GM19372 (cell line): ENCODE results near the gene SUZ12.
"Not testable (repeated sequence)": the region's sequence is repeated elsewhere in the genome, so short reads cannot be mapped to it uniquely, and the experiment has no call there.

Experiments
- ATAC-seq: cut with Tn5 transposase; IDR thresholded peaks from one replicate; pipeline ENCODE4 v1.9.1; 2021; ENCODE audit warnings: mild to moderate bottlenecking, low read depth, moderate library complexity; ENCODE audit not compliant: unreplicated experiment

SUZ12 gene

DNA sequence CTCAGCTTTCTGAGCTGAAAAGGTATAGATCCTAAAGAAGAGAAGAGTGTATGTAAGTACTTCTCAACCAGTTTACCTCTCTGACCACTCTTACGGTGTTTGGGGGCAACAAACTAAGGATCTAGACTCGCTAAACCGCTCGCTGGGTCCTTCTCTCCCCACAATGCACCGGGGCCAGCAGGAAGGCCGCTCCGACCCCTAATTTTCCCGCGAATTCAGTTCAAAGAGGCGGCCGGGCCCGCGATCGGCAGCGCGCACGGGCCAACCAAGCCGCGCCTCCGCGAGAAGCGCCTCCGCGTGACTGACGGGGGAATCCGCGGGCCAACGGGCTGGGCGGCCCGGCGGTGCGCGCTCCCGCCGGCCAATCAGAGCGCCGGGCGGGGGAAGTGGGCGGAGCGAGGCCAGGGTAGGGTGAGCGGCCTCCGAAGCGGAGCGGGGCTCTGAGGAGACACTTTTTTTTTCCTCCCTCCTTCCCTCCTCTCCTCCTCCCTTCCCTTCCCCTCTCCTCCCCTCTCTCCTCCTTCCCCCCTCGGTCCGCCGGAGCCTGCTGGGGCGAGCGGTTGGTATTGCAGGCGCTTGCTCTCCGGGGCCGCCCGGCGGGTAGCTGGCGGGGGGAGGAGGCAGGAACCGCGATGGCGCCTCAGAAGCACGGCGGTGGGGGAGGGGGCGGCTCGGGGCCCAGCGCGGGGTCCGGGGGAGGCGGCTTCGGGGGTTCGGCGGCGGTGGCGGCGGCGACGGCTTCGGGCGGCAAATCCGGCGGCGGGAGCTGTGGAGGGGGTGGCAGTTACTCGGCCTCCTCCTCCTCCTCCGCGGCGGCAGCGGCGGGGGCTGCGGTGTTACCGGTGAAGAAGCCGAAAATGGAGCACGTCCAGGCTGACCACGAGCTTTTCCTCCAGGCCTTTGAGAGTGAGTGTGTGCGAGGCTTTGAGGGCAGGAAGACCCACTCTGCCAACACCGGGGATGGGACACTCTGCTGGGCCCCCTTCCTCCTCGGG is at the start of gene SUZ12:
SUZ12 (plus strand) TSS at position 393 of the 995 bp plus-strand sequence; CDS start at position 633, 240 bp downstream.
- ATAC-seq: peak; percentile 98

- no peak for ATAC-seq
These were observed 48.7 kb upstream of the SUZ12 start for GRCh38 chr17:31888124-31888523.

- no peak for ATAC-seq
These were observed 35.9 kb upstream of the SUZ12 start for GRCh38 chr17:31900877-31901276.

DNA sequence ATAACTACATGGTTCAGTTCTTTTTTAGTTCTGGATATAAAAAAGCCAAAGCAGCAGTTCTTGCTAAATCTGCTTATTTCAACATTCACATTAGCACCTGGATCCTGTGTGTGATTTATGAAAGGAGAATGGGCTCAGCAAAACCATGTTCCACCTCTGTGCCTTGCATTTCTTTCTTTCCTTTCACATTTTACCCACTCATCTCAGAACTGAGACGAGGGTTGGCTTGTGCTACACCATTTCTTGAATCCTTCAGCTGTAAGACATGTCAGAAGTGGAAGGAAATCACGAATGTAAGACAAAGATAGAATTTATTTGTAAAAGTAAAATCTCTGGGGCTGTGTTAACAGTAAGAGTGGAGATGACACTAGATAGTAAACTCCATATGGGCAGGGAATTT is 34.1 kb upstream of the SUZ12 start:
- ATAC-seq: no peak

DNA sequence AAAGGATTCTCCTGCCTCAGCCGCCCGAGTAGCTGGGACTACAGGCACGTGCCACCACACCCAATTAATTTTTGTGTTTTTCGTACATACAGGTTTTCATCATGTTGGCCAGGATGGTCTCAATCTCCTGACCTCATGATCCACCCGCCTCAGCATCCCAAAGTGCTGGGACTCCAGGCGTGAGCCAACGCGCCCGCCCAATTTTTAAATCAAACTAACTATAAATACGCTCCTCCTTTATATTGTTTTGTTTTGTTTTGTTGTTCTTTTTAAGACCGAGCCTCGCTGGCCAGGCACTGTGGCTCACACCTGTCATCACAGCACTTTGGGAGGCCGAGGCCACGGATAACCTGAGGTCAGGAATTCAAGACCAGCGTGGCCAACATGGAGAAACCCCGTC is 33.4 kb upstream of the SUZ12 start:
- no peak for ATAC-seq

GRCh38 chr17:31907342-31907962 is 29.4 kb upstream of the SUZ12 start:
- no peak for ATAC-seq

GRCh38 chr17:31908386-31908785 is 28.4 kb upstream of the SUZ12 start:
- no peak for ATAC-seq

DNA sequence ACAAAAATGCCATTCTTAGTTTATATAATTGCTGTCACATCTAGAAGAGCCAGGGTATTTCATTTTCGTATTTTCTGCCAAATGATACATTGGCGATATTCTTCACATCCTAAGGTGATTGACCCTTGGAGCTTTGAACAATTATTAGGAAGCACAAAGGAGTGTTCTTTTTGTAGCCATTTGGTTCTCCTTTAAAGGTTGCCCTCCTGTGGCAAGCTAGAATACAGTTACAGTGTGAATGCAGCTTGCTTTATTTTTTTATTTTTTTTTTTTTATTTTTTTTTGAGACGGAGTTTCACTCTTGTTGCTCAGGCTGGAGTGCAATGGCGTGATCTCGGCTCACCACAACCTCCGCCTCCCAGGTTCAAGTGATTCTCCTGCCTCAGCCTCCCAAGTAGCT is 24.1 kb upstream of the SUZ12 start:
- ATAC-seq: not testable (repeated sequence)

- no peak for ATAC-seq
These were observed 21.2 kb upstream of the SUZ12 start for GRCh38 chr17:31915456-31916100.

DNA sequence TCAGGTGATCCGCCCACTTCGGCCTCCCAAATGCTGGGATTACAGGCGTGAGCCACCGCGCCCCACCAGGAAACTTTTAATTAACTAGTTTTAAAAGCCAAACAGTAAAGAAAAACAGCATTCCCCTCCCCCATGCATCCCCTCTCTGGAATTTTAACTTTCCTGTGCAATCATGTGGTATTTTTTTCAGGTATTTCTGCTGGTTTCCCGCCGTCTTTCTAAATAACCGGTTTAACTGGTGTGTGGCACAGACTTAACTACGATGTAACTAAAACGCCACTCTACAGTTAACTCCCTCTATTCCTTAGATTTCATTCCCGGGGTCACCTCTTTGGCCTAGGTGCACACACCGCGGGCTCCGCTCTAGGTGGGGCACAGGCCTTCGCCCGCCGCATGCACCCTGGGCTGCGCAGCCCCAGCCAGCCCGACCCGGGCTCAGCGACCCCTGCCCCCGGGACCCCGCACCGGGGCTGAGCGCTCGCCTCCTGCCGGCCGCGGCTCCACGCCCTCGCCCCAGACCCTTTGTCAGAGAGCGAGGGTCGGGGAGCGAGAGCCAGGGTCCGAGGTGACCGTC is 20.2 kb upstream of the SUZ12 start:
- ATAC-seq: no peak

DNA sequence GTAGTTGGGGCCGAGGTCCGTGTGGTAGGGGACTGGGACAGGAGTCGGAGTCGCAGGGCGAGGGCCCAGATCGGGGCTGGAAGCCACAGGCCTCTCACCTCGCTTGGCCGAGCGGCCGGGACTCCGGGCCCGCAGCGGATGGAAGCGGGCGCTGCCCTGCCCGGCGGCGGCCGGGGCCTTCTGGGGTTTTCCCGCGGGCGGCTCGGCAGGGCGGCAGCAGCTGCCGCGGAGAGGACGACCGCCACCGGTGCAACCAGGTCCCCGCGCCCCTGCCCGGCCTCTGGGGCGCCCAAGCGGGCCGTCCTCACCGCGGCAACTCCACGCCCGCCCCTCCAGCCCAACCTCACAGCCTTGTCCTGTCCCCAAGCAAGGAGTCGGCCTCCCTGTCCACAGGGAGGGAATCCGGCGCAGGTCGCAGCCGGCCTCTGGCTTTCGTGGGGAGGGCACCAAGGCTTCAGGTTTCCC is 19.7 kb upstream of the SUZ12 start:
- no peak for ATAC-seq

GRCh38 chr17:31917721-31918120 is 19.1 kb upstream of the SUZ12 start:
- ATAC-seq: not testable (repeated sequence)

DNA sequence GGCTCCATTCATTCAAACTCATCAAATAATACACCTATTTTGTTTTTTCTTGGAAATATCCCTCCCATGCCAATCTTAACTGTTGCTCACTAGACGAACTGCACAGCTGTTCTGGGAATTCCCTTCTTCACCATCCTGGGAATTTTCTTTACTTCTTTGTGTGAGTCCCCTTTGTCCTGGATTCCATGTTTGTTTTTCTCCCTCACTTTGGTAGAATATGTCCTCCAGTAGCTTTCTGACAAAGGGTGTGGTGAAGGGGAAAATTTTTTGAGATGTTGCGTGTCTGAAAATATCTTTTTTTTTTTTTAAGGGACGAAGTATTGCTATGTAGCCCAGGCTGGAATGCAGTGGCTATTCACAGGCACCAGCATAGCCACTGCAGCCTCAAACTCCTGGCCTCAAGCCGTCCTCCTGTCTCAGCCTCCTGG is 18.1 kb upstream of the SUZ12 start:
- no peak for ATAC-seq

GRCh38 chr17:31919802-31920525 is 16.8 kb upstream of the SUZ12 start:
- ATAC-seq: no peak

- no peak for ATAC-seq
These were observed 10.6 kb upstream of the SUZ12 start for GRCh38 chr17:31926100-31926729.

DNA sequence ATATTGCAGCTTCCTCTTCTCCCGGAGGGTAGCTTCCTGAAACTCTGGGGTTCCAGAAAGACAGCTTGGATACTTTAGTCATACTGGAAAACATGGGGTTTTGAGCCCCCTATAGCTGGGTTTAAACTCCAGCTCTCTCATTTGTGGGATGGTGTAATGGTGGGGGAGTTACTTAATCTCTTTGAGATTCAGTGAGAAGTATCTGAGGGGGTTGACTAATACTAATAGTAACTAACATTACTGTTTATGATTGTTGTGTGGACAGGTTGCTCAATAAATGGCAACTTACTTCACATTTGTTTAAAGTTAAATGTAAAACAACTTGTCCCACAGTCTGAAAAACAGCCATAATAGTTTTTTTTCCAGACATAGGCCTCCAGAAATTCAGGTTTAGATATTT is 5.1 kb upstream of the SUZ12 start:
- no peak for ATAC-seq

- no peak for ATAC-seq
These were observed 1.3 kb upstream of the SUZ12 start for GRCh38 chr17:31935512-31935911.

GRCh38 chr17:31937926-31938641 is 1.3 kb downstream of the SUZ12 start:
- not testable (repeated sequence) for ATAC-seq

- not testable (repeated sequence) for ATAC-seq
These were observed 5.1 kb downstream of the SUZ12 start for GRCh38 chr17:31941916-31942315.
